Dendritic cell treated with granulocyte-macrophage colony-stimulating factor and Interleukin-4, amounts not matched to agents 40 ng/mL and 50 ng/mL, for 4 days (primary cell): Measurements from ENCODE around the gene OPN3.
"Not testable (repeated sequence)": the region's sequence is repeated elsewhere in the genome, so short reads cannot be mapped to it uniquely, and the experiment has no call there.

Experiments
- H3K27ac Mint-ChIP-seq: one replicate; pipeline ENCODE4 v1.8.0; 2022; ENCODE audit warnings: mild to moderate bottlenecking, mixed read lengths
- H3K27me3 Mint-ChIP-seq: one replicate; pipeline ENCODE4 v1.8.0; 2022; ENCODE audit warnings: mild to moderate bottlenecking, mixed read lengths
- H3K36me3 Mint-ChIP-seq: one replicate; pipeline ENCODE4 v1.8.0; 2022; ENCODE audit warnings: low read depth, mixed read lengths
- H3K4me1 Mint-ChIP-seq: one replicate; pipeline ENCODE4 v1.8.0; 2022; ENCODE audit warnings: low read depth, mixed read lengths
- H3K4me3 Mint-ChIP-seq: one replicate; pipeline ENCODE4 v1.8.0; 2022; ENCODE audit warnings: mild to moderate bottlenecking, moderate library complexity, mixed read lengths
- H3K9me3 Mint-ChIP-seq: one replicate; pipeline ENCODE4 v1.8.0; 2022; ENCODE audit warnings: mixed read lengths
- intact Hi-C: fragments of 100-400 bp; cut with micrococcal nuclease; formaldehyde crosslinking; loops from one replicate; pipeline ENCODE4 v1.15.0; 2022

The OPN3 gene

GRCh38 chr1:241640149-241640866, at the start of gene OPN3, which contains the start of gene CHML:
Gene OPN3 (minus strand): TSS chr1:241640369. CDS start chr1:241640254, 115 bp downstream.
Gene CHML (minus strand): TSS chr1:241640369. CDS start chr1:241635766, 4,603 bp downstream.
- H3K27ac Mint-ChIP-seq, result peak within 1 kb of the TSS; percentile 92
- H3K27me3 Mint-ChIP-seq, result no peaks in the 10 kb centered on the region
- intact Hi-C loops, result loop anchor here (1.0 kb wide), 1 partner anchor 207 kb away; no protein-coding TSS in a partner anchor
- H3K36me3 Mint-ChIP-seq, result peaks cover 12% of the 10 kb centered on the region
- no peaks in the 10 kb centered on the region for H3K9me3 Mint-ChIP-seq
- H3K4me3 Mint-ChIP-seq, result peak within 1 kb of the TSS; percentile 93
- H3K4me1 Mint-ChIP-seq, result peaks cover 33% of the 10 kb centered on the region

GRCh38 chr1:241688940-241689368, 48.8 kb upstream of the OPN3 start:
- no peaks in the 10 kb centered on the region for H3K4me1 Mint-ChIP-seq
- no peaks in the 10 kb centered on the region for H3K36me3 Mint-ChIP-seq
- no peaks in the 10 kb centered on the region for H3K9me3 Mint-ChIP-seq
- H3K27ac Mint-ChIP-seq, result no peak overlapping the region
- no peak overlapping the region for H3K4me3 Mint-ChIP-seq
- H3K27me3 Mint-ChIP-seq, result peaks cover 24% of the 10 kb centered on the region
- intact Hi-C loops, result no loop called here

GRCh38 chr1:241684108-241684507, 43.9 kb upstream of the OPN3 start:
- Mint-ChIP-seq H3K27ac (no peak overlapping the region), H3K27me3 (peaks cover 14% of the 10 kb centered on the region), H3K4me1 (no peaks in the 10 kb centered on the region), H3K36me3 (no peaks in the 10 kb centered on the region), H3K4me3 (no peak overlapping the region), H3K9me3 (no peaks in the 10 kb centered on the region)
- intact Hi-C loops, result no loop called here

- peaks cover 12% of the 10 kb centered on the region for H3K27me3 Mint-ChIP-seq
- H3K27ac Mint-ChIP-seq, result no peak overlapping the region
- H3K9me3 Mint-ChIP-seq, result no peaks in the 10 kb centered on the region
- H3K36me3 Mint-ChIP-seq, result no peaks in the 10 kb centered on the region
- intact Hi-C loops, result no loop called here
- H3K4me3 Mint-ChIP-seq, result no peak overlapping the region
- H3K4me1 Mint-ChIP-seq, result no peaks in the 10 kb centered on the region
Observed at GRCh38 chr1:241682921-241683320, 42.8 kb upstream of the OPN3 start.

GRCh38 chr1:241681861-241682448, 41.8 kb upstream of the OPN3 start:
- intact Hi-C loops, H3K9me3 Mint-ChIP-seq, H3K4me3 Mint-ChIP-seq, H3K36me3 Mint-ChIP-seq, H3K27ac Mint-ChIP-seq, H3K4me1 Mint-ChIP-seq: not testable (repeated sequence)
- H3K27me3 Mint-ChIP-seq, result peaks cover 14% of the 10 kb centered on the region

GRCh38 chr1:241679961-241680360, 39.8 kb upstream of the OPN3 start:
- intact Hi-C loops, result no loop called here
- no peaks in the 10 kb centered on the region for H3K4me1 Mint-ChIP-seq
- H3K36me3 Mint-ChIP-seq, result no peaks in the 10 kb centered on the region
- peaks cover 14% of the 10 kb centered on the region for H3K27me3 Mint-ChIP-seq
- H3K9me3 Mint-ChIP-seq, result no peaks in the 10 kb centered on the region
- no peak overlapping the region for H3K4me3 Mint-ChIP-seq
- H3K27ac Mint-ChIP-seq, result no peak overlapping the region

- Mint-ChIP-seq H3K9me3 (no peaks in the 10 kb centered on the region), H3K4me1 (no peaks in the 10 kb centered on the region), H3K27me3 (peaks cover 11% of the 10 kb centered on the region), H3K4me3 (no peak overlapping the region), H3K27ac (no peak overlapping the region), H3K36me3 (no peaks in the 10 kb centered on the region)
- intact Hi-C loops, result no loop called here
Observed at GRCh38 chr1:241679404-241679803, 39.2 kb upstream of the OPN3 start.

- Mint-ChIP-seq H3K4me1 (no peaks in the 10 kb centered on the region), H3K27me3 (peaks cover 11% of the 10 kb centered on the region), H3K36me3 (no peaks in the 10 kb centered on the region), H3K27ac (no peak overlapping the region), H3K9me3 (no peaks in the 10 kb centered on the region), H3K4me3 (no peak overlapping the region)
- intact Hi-C loops, result no loop called here
Observed at GRCh38 chr1:241678536-241678935, 38.4 kb upstream of the OPN3 start.

- Mint-ChIP-seq H3K4me1 (no peaks in the 10 kb centered on the region), H3K27ac (no peak overlapping the region), H3K9me3 (no peaks in the 10 kb centered on the region), H3K36me3 (no peaks in the 10 kb centered on the region), H3K27me3 (peaks cover 14% of the 10 kb centered on the region), H3K4me3 (no peak overlapping the region)
- intact Hi-C loops, result no loop called here
Observed at GRCh38 chr1:241677201-241677600, 37.0 kb upstream of the OPN3 start.

- intact Hi-C loops, result no loop called here
- Mint-ChIP-seq H3K9me3 (no peaks in the 10 kb centered on the region), H3K27me3 (peaks cover 14% of the 10 kb centered on the region), H3K4me3 (no peak overlapping the region), H3K27ac (no peak overlapping the region), H3K4me1 (no peaks in the 10 kb centered on the region), H3K36me3 (no peaks in the 10 kb centered on the region)
Observed at GRCh38 chr1:241675983-241676382, 35.8 kb upstream of the OPN3 start.

- Mint-ChIP-seq H3K9me3 (no peaks in the 10 kb centered on the region), H3K4me1 (no peaks in the 10 kb centered on the region), H3K27ac (no peak overlapping the region), H3K27me3 (peaks cover 8% of the 10 kb centered on the region), H3K36me3 (no peaks in the 10 kb centered on the region), H3K4me3 (no peak overlapping the region)
- intact Hi-C loops, result no loop called here
Observed at GRCh38 chr1:241674805-241675384, 34.7 kb upstream of the OPN3 start.

GRCh38 chr1:241672301-241672700, 32.1 kb upstream of the OPN3 start:
- no peaks in the 10 kb centered on the region for H3K36me3 Mint-ChIP-seq
- no peak overlapping the region for H3K27ac Mint-ChIP-seq
- no peaks in the 10 kb centered on the region for H3K4me1 Mint-ChIP-seq
- intact Hi-C loops, result no loop called here
- peaks cover 6% of the 10 kb centered on the region for H3K27me3 Mint-ChIP-seq
- H3K4me3 Mint-ChIP-seq, result no peak overlapping the region
- no peaks in the 10 kb centered on the region for H3K9me3 Mint-ChIP-seq

GRCh38 chr1:241666419-241666818, 26.2 kb upstream of the OPN3 start:
- intact Hi-C loops, result no loop called here
- Mint-ChIP-seq H3K4me1 (no peaks in the 10 kb centered on the region), H3K9me3 (no peaks in the 10 kb centered on the region), H3K27ac (no peak overlapping the region), H3K36me3 (no peaks in the 10 kb centered on the region), H3K4me3 (no peak overlapping the region), H3K27me3 (no peaks in the 10 kb centered on the region)

GRCh38 chr1:241660424-241660972, 20.3 kb upstream of the OPN3 start:
- H3K36me3 Mint-ChIP-seq, result no peaks in the 10 kb centered on the region
- no peak overlapping the region for H3K4me3 Mint-ChIP-seq
- H3K4me1 Mint-ChIP-seq, result no peaks in the 10 kb centered on the region
- H3K9me3 Mint-ChIP-seq, result no peaks in the 10 kb centered on the region
- no peak overlapping the region for H3K27ac Mint-ChIP-seq
- intact Hi-C loops, result no loop called here
- H3K27me3 Mint-ChIP-seq, result peaks cover 2% of the 10 kb centered on the region
